Mesothelial cell of epicardium (in vitro differentiated cells): ENCODE measurements around the gene CIZ1. TPM values are rescaled to one million over a fixed set of nuclear protein-coding genes. Genes with fewer than 3 reads are reported as not detected.

Experiments used
- total RNA-seq: library from RNA; stranded (reverse); gene quantifications from 3 replicates; pipeline ENCODE4 v1.2.1, GENCODE V29; 2021

The CIZ1 gene
- total RNA-seq, 1 donor from 2014 or later, result 152 TPM

Other genes starting within 250 kb of the CIZ1 start
- gene EEIG1, start 210.6 kb downstream of the CIZ1 start, total RNA-seq, result 62.8 to 68.8 TPM (median 67.4 TPM) in 3 replicates
- gene NAIF1, start 124.3 kb downstream of the CIZ1 start, total RNA-seq, result 8.5 to 9.2 TPM (median 8.9 TPM) in 3 replicates
- gene SLC25A25, start 123.3 kb downstream of the CIZ1 start, total RNA-seq, result 24.2 to 26.4 TPM (median 26.2 TPM) in 3 replicates
- 70.0 to 74.8 TPM (median 72.6 TPM) in 3 replicates for gene PTGES2, start 63.8 kb downstream of the CIZ1 start, total RNA-seq
- not detected in 3 replicates for gene LCN2, start 42.1 kb downstream of the CIZ1 start, total RNA-seq
- gene BBLN, start 31.3 kb downstream of the CIZ1 start, total RNA-seq, result 60.7 to 64.4 TPM (median 63.1 TPM) in 3 replicates
- 86.8 to 98.6 TPM (median 89.2 TPM) in 3 replicates for gene DNM1, start 11.8 kb upstream of the CIZ1 start, total RNA-seq
- 177 to 195 TPM (median 186 TPM) in 3 replicates for gene GOLGA2, start 84.4 kb upstream of the CIZ1 start, total RNA-seq
- gene SWI5, start 84.7 kb upstream of the CIZ1 start, total RNA-seq, result 24.1 to 26.0 TPM (median 24.3 TPM) in 3 replicates
- 27.8 to 29.8 TPM (median 29.3 TPM) in 3 replicates for gene TRUB2, start 130.9 kb upstream of the CIZ1 start, total RNA-seq
- gene COQ4, start 131.3 kb upstream of the CIZ1 start, total RNA-seq, result 53.7 to 56.2 TPM (median 55.4 TPM) in 3 replicates
- 18.5 to 19.9 TPM (median 19.0 TPM) in 3 replicates for gene SLC27A4, start 149.0 kb upstream of the CIZ1 start, total RNA-seq
- 46.6 to 54.9 TPM (median 51.5 TPM) in 3 replicates for gene URM1, start 179.8 kb upstream of the CIZ1 start, total RNA-seq
- 134 to 143 TPM (median 141 TPM) in 3 replicates for gene CERCAM, start 229.3 kb upstream of the CIZ1 start, total RNA-seq